HTR-8/SVneo (cell line): ENCODE measurements around the gene DLX1.
"Not testable (repeated sequence)": the region's sequence is repeated elsewhere in the genome, so short reads cannot be mapped to it uniquely, and the experiment has no call there.

Source experiments
- DNase-seq: peaks from one replicate; pipeline ENCODE4 v3.0.0; 2011; ENCODE audit warnings: low spot score, mixed read lengths; ENCODE audit not compliant: insufficient read length
- FAIRE-seq: peaks from 2 replicates; lab custom pipeline; 2011; peaks lifted over from hg19 to GRCh38; lab: Jason Lieb, UNC

Gene DLX1

GRCh38 chr2:172107690-172108586 is 22.6 kb downstream of the DLX1 start:
- DNase-seq (no peak), FAIRE-seq (no peak)

- DNase-seq (no peak), FAIRE-seq (no peak)
These were observed 23.3 kb downstream of the DLX1 start for GRCh38 chr2:172108587-172108930.

- no peak for DNase-seq
- no peak for FAIRE-seq
These were observed 24.1 kb downstream of the DLX1 start for GRCh38 chr2:172109256-172109987.

GRCh38 chr2:172109988-172110811 is 24.9 kb downstream of the DLX1 start:
- no peak for DNase-seq

GRCh38 chr2:172113617-172114016 is 28.3 kb downstream of the DLX1 start:
- peak; percentile 43 for DNase-seq
- FAIRE-seq, result peak; percentile 36

More at GRCh38 chr2:172109988-172110811, 24.9 kb downstream of the DLX1 start:
- no peak for FAIRE-seq

- FAIRE-seq, DNase-seq: not testable (repeated sequence)
These were observed 28.9 kb downstream of the DLX1 start for GRCh38 chr2:172114176-172114575.

- DNase-seq (no peak), FAIRE-seq (no peak)
These were observed 29.3 kb downstream of the DLX1 start for GRCh38 chr2:172114579-172114978.

GRCh38 chr2:172116107-172116506 is 30.8 kb downstream of the DLX1 start:
- FAIRE-seq, result no peak
- no peak for DNase-seq

GRCh38 chr2:172119089-172119488 is 33.8 kb downstream of the DLX1 start:
- FAIRE-seq (no peak), DNase-seq (peak; percentile 43)

GRCh38 chr2:172120118-172120517 is 34.8 kb downstream of the DLX1 start:
- DNase-seq (no peak), FAIRE-seq (no peak)

- DNase-seq, result no peak
- FAIRE-seq, result no peak
These were observed 43.2 kb downstream of the DLX1 start for GRCh38 chr2:172128484-172128883.

- no peak for FAIRE-seq
- no peak for DNase-seq
These were observed 44.1 kb downstream of the DLX1 start for GRCh38 chr2:172129404-172129803.

- DNase-seq (no peak), FAIRE-seq (no peak)
These were observed 46.6 kb downstream of the DLX1 start for GRCh38 chr2:172131713-172132555.

GRCh38 chr2:172134270-172134669 is 49.0 kb downstream of the DLX1 start:
- no peak for FAIRE-seq
- no peak for DNase-seq

- no peak for DNase-seq
- no peak for FAIRE-seq
These were observed 50.1 kb downstream of the DLX1 start for GRCh38 chr2:172135446-172135845.

GRCh38 chr2:172137109-172137508 is 51.8 kb downstream of the DLX1 start:
- FAIRE-seq (no peak), DNase-seq (no peak)

- no peak for FAIRE-seq
- DNase-seq, result no peak
These were observed 52.6 kb downstream of the DLX1 start for GRCh38 chr2:172137943-172138342.

GRCh38 chr2:172138727-172139126 is 53.4 kb downstream of the DLX1 start:
- DNase-seq, FAIRE-seq: not testable (repeated sequence)
